HepG2 (cell line): ENCODE results near the gene FKBP10. TPM values are rescaled to one million over a fixed set of nuclear protein-coding genes. Genes with fewer than 3 reads are reported as not detected.

Experiments used
- ATAC-seq: fragments of 200-7000 bp; cut with Tn5 transposase; 3 replicates; pipeline ENCODE4 v1.9.1; 2020; ENCODE audit warnings: mild to moderate bottlenecking, moderate library complexity
- BruUV-seq: library from RNA; stranded (reverse); fragments of 400-500 nt; replicated peaks from 2 replicates; lab custom pipeline; 2021; lab: Mats Ljungman, UMichigan
- CTCF ChIA-PET: fragments of 300-600 bp; formaldehyde crosslinking; extraction: SDS; loops from one replicate; lab custom pipeline; 2021; ENCODE audit warnings: low total read pairs, inconsistent platforms, low intra/inter-chr PET ratio; lab: Yijun Ruan, JAX
- POLR2A ChIA-PET: fragments of 350-600 bp; sonication (Branson Sonifier 250); formaldehyde crosslinking; loops from one replicate; lab custom pipeline; 2020; ENCODE audit warnings: antibody characterized with exemption, inconsistent platforms; lab: Yijun Ruan, JAX
- DNase-seq: peaks from one replicate; pipeline ENCODE4 v3.0.0-alpha.2; 2015; ENCODE audit warnings: low spot score
- FAIRE-seq: peaks from 3 replicates; lab custom pipeline; 2011; peaks lifted over from hg19 to GRCh38; lab: Jason Lieb, UNC
- H2AFZ ChIP-seq: one replicate; pipeline ENCODE4 v1.6.1; 2011; ENCODE audit warnings: low read length, inconsistent platforms
- H3K27ac ChIP-seq: fragments of 300-600 bp; 3 replicates; pipeline ENCODE4 v1.8.0; 2011; ENCODE audit warnings: mixed run types, mild to moderate bottlenecking, mixed read lengths, low read length, inconsistent platforms; ENCODE audit not compliant: insufficient read depth; ENCODE audit errors: extremely low read length
- H3K27me3 ChIP-seq, 2 experiments: fragments of 200-600 bp in 1 of 2; 2 replicates in 1 of 2; 3 replicates in 1 of 2; pipeline versions ENCODE4 v1.6.0 to v1.8.0; 2011; ENCODE audit warnings: low read length in 2 of 2, mild to moderate bottlenecking in 2 of 2, moderate library complexity in 2 of 2, inconsistent platforms in 1 of 2; ENCODE audit not compliant: insufficient read depth in 2 of 2, control insufficient read depth in 1 of 2
- H3K36me3 ChIP-seq, 2 experiments: fragments of 200-600 bp in 1 of 2; replicated peaks in 1 of 2; 2 replicates in 1 of 2; 3 replicates in 1 of 2; pipeline versions ENCODE4 v1.5.1 to v1.8.0; 2011; ENCODE audit warnings: low read length in 2 of 2, inconsistent platforms in 1 of 2; ENCODE audit not compliant: insufficient read depth in 2 of 2, control insufficient read depth in 1 of 2
- H3K4me1 ChIP-seq: 2 replicates; pipeline ENCODE4 v1.5.1; 2012; ENCODE audit warnings: low read length, inconsistent platforms; ENCODE audit not compliant: insufficient read depth
- H3K4me2 ChIP-seq: 2 replicates; pipeline ENCODE4 v1.6.0; 2011; ENCODE audit warnings: low read depth, low read length, inconsistent platforms
- H3K4me3 ChIP-seq, 3 experiments: fragments of 200-600 bp in 1 of 3; sonication (generic), shearing (Covaris generic) in 1 of 3; replicated peaks in 1 of 3; 2 replicates each; pipeline ENCODE4 v1.5.1; 2011 to 2016; ENCODE audit warnings: low read length in 3 of 3, inconsistent platforms in 2 of 3, low read depth in 2 of 3, mild to moderate bottlenecking in 2 of 3, control low read depth in 1 of 3, mixed read lengths in 1 of 3; ENCODE audit not compliant: insufficient read depth in 1 of 3
- H3K79me2 ChIP-seq: one replicate; pipeline ENCODE4 v1.6.1; 2011; ENCODE audit warnings: low read length, inconsistent platforms; ENCODE audit not compliant: insufficient read depth
- H3K9ac ChIP-seq: 2 replicates; pipeline ENCODE4 v1.6.0; 2011; ENCODE audit warnings: mild to moderate bottlenecking, low read depth, low read length, inconsistent platforms; ENCODE audit not compliant: insufficient read depth
- H3K9me3 ChIP-seq: 2 replicates; pipeline ENCODE4 v1.5.1; 2012; ENCODE audit warnings: mild to moderate bottlenecking, low read length
- H4K20me1 ChIP-seq: 2 replicates; pipeline ENCODE4 v1.6.0; 2011; ENCODE audit warnings: inconsistent platforms, mild to moderate bottlenecking, low read length, moderate library complexity; ENCODE audit not compliant: insufficient read depth
- EEA1 ChIP-seq: sonication (generic); formaldehyde crosslinking; IDR thresholded peaks from 2 replicates; pipeline ENCODE4 v1.5.1; 2020; ENCODE audit warnings: mild to moderate bottlenecking, missing genetic modification reagents, borderline replicate concordance
- HNF4A ChIP-seq: sonication (generic); formaldehyde crosslinking; IDR thresholded peaks from 2 replicates; pipeline ENCODE4 v1.4.0; 2020; ENCODE audit warnings: missing genetic modification reagents
- MAFK ChIP-seq, 2 experiments: IDR thresholded peaks in 1 of 2; conservative IDR thresholded peaks in 1 of 2; 2 replicates each; pipeline ENCODE4 v1.6.1; 2011; ENCODE audit warnings: improper control_type of control experiment in 2 of 2, low read length in 2 of 2
- MEF2D ChIP-seq: sonication (generic); formaldehyde crosslinking; IDR thresholded peaks from 2 replicates; pipeline ENCODE4 v1.5.1; 2020; ENCODE audit warnings: mild to moderate bottlenecking, missing genetic modification reagents
- RBM39 ChIP-seq: fragments of 200-400 bp; formaldehyde crosslinking; IDR thresholded peaks from one replicate; pipeline ENCODE4 v1.6.1; 2018; ENCODE audit warnings: antibody characterized with exemption, mild to moderate bottlenecking, low read depth, low read length; ENCODE audit not compliant: poor library complexity, severe bottlenecking
- SOX13 ChIP-seq, 3 experiments: fragments of 450-650 bp in 1 of 3; sonication (generic) in 1 of 3; formaldehyde crosslinking in 1 of 3; IDR thresholded peaks in 2 of 3; conservative IDR thresholded peaks in 1 of 3; 2 replicates each; pipeline versions ENCODE4 v1.5.0 to v1.6.1; 2016 to 2020; ENCODE audit warnings: antibody characterized with exemption in 1 of 3, mild to moderate bottlenecking in 1 of 3, missing compliant biosample characterization in 1 of 3, missing genetic modification reagents in 1 of 3, moderate library complexity in 1 of 3
- SRF ChIP-seq: IDR thresholded peaks from 2 replicates; pipeline ENCODE4 v1.6.1; 2011; ENCODE audit warnings: mild to moderate bottlenecking, low read depth, low read length, moderate library complexity
- SRSF4 ChIP-seq: fragments of 200-400 bp; formaldehyde crosslinking; IDR thresholded peaks from one replicate; pipeline ENCODE4 v1.6.1; 2018; ENCODE audit warnings: mild to moderate bottlenecking, low read depth, low read length, moderate library complexity; ENCODE audit not compliant: poor library complexity, severe bottlenecking
- U2AF2 ChIP-seq: fragments of 200-400 bp; formaldehyde crosslinking; IDR thresholded peaks from 2 replicates; pipeline ENCODE4 v1.6.1; 2017; ENCODE audit warnings: low read depth, mild to moderate bottlenecking, low read length
- ZFP41 ChIP-seq: sonication (generic); formaldehyde crosslinking; IDR thresholded peaks from 2 replicates; pipeline ENCODE4 v1.4.0; 2020; ENCODE audit warnings: mild to moderate bottlenecking, missing genetic modification reagents, borderline replicate concordance
- WGBS: methylation state at CpG from one replicate; pipeline ENCODE4 v1.1.6; 2017; ENCODE audit warnings: low lambda C conversion rate; 5-methylcytosine and 5-hydroxymethylcytosine counted together
- in situ Hi-C: cut with HindIII; loops from 2 replicates; pipeline ENCODE4 v1.10.0; 2017; ENCODE audit warnings: low pct_unique_long_range_greater_than_20kb; ENCODE audit not compliant: extremely low pct_ligation_motif_present
- intact Hi-C: fragments of 100-400 bp; cut with micrococcal nuclease; formaldehyde crosslinking; loops from one replicate; pipeline ENCODE4 v1.10.0; 2022; ENCODE audit not compliant: unreplicated experiment
- polyA plus RNA-seq, 8 experiments: library from polyadenylated mRNA; depleted of rRNA in 3 of 8; stranded (reverse) in 7 of 8; unstranded in 1 of 8; fragments of >200 nt; fragmentation: Illumina TruSeq in 4 of 8; extraction: Trizol in 4 of 8; gene quantifications; 2 replicates each; pipeline versions ENCODE4 v1.2.1 to v1.2.3, GENCODE V29; 2011 to 2016; ENCODE audit warnings: low read depth in 4 of 8, missing spikeins in 1 of 8, mixed read lengths in 1 of 8; ENCODE audit not compliant: insufficient read depth in 1 of 8
- total RNA-seq, 5 experiments: library from RNA; depleted of rRNA; stranded (reverse); fragments of >200 nt; fragmentation: Illumina TruSeq; extraction: Trizol; gene quantifications; 2 replicates each; pipeline ENCODE4 v1.2.3, GENCODE V29; 2016; ENCODE audit warnings: low read depth in 1 of 5
- TF ChIP-seq, protein P1 (sequence below): sonication (generic); formaldehyde crosslinking; IDR thresholded peaks from 2 replicates; pipeline ENCODE4 v1.9.0; 2021; ENCODE audit warnings: mild to moderate bottlenecking, missing genetic modification reagents
- TF ChIP-seq, protein P2 (sequence below): sonication (generic); formaldehyde crosslinking; IDR thresholded peaks from 2 replicates; pipeline ENCODE4 v1.8.0; 2022; ENCODE audit warnings: missing genetic modification reagents, mild to moderate bottlenecking, inconsistent platforms, borderline replicate concordance

FKBP10 gene
- total and polyA plus RNA-seq, 2 of the 13 experiments (the other 11 are each of a cell fraction or from before 2014, with no cell fraction given): 149 to 573 TPM

DNA sequence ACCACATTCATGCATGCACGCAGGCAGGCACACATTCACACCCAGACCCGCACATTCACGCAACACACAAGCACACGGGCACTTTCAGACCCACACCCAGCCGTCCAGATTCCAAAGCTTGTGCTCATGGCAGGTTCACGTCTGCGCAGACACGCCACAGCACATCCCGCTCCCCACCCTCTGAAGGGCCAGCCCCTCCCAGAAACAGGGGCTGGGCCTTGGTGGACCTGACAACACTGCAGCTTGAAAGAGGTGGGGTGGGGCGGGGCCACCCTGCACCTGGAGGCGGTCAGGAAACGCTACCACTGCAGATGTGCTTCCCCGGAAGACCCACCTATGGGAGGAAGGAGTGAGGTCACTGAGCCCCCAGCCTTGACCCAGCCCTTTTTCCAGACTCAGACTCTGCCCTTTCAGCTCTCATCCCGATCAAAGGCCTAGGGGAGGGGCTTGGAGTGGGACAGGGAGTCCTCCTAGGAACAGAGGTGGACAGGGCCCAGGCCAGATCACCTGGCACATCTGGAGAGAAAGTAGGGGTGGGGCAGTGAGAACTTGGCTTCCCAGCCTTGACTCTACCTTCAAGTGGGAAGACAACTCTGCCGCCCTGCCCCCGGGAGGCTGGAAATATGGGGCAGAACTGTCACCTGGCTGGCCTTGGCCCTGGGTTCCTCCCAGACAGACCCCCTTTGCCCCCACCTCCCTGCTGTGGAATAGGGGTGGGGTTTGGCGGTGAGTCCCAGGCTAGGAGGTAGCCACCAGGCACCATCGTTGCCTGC is 12.0 kb upstream of the FKBP10 start:
- POLR2A ChIA-PET: interaction anchor here (0.6 to 7.9 kb wide), 17 partner anchors 8 to 159 kb away, joined by 3 to 86 read pairs (median 5); partner anchors contain the start of genes EIF1, FKBP10, JUP and ODAD4
- no peaks in the 10 kb centered on the region for H3K79me2 ChIP-seq
- peak overlapping the region; percentile 79 for H3K4me2 ChIP-seq
- no peak overlapping the region for H3K27ac ChIP-seq
- H3K9ac ChIP-seq: 0 out of 2 replicates have a peak overlapping the region, but pooled peaks have one; percentile 16
- H3K27me3 ChIP-seq: no peaks in the 10 kb centered on the region
- H3K9me3 ChIP-seq: no peaks in the 10 kb centered on the region
- FAIRE-seq (peak; percentile 83), DNase-seq (peak; percentile 86), ATAC-seq (peak; percentile 75)
- BruUV-seq: no TSS peak
- peaks cover 0 to 6% of the 10 kb centered on the region in 2 experiments; a peak in 1 of 5 replicates for H3K36me3 ChIP-seq
- H3K4me1 ChIP-seq: peaks cover 38% of the 10 kb centered on the region
- peak overlapping the region; percentile 5 to 63 (median 17); a peak in 5 of 6 replicates for H3K4me3 ChIP-seq
- no peak overlapping the region for H2AFZ ChIP-seq
- in situ Hi-C loops (loop anchor here (5.0 kb wide), 1 partner anchor 63 kb away; no protein-coding TSS in a partner anchor), intact Hi-C loops (loop anchor here (1.0 kb wide), 2 partner anchors 23 to 62 kb away; no protein-coding TSS in a partner anchor)
- CTCF ChIA-PET: interaction anchor here (1.4 to 3.8 kb wide), 3 partner anchors 14 to 62 kb away, joined by 4 to 97 read pairs (median 5); partner anchors contain the start of gene JUP
- no peaks in the 10 kb centered on the region for H4K20me1 ChIP-seq
- WGBS: 5% methylated on average over 11 of the region's 18 CpGs
- TF ChIP-seq, protein P1, sequence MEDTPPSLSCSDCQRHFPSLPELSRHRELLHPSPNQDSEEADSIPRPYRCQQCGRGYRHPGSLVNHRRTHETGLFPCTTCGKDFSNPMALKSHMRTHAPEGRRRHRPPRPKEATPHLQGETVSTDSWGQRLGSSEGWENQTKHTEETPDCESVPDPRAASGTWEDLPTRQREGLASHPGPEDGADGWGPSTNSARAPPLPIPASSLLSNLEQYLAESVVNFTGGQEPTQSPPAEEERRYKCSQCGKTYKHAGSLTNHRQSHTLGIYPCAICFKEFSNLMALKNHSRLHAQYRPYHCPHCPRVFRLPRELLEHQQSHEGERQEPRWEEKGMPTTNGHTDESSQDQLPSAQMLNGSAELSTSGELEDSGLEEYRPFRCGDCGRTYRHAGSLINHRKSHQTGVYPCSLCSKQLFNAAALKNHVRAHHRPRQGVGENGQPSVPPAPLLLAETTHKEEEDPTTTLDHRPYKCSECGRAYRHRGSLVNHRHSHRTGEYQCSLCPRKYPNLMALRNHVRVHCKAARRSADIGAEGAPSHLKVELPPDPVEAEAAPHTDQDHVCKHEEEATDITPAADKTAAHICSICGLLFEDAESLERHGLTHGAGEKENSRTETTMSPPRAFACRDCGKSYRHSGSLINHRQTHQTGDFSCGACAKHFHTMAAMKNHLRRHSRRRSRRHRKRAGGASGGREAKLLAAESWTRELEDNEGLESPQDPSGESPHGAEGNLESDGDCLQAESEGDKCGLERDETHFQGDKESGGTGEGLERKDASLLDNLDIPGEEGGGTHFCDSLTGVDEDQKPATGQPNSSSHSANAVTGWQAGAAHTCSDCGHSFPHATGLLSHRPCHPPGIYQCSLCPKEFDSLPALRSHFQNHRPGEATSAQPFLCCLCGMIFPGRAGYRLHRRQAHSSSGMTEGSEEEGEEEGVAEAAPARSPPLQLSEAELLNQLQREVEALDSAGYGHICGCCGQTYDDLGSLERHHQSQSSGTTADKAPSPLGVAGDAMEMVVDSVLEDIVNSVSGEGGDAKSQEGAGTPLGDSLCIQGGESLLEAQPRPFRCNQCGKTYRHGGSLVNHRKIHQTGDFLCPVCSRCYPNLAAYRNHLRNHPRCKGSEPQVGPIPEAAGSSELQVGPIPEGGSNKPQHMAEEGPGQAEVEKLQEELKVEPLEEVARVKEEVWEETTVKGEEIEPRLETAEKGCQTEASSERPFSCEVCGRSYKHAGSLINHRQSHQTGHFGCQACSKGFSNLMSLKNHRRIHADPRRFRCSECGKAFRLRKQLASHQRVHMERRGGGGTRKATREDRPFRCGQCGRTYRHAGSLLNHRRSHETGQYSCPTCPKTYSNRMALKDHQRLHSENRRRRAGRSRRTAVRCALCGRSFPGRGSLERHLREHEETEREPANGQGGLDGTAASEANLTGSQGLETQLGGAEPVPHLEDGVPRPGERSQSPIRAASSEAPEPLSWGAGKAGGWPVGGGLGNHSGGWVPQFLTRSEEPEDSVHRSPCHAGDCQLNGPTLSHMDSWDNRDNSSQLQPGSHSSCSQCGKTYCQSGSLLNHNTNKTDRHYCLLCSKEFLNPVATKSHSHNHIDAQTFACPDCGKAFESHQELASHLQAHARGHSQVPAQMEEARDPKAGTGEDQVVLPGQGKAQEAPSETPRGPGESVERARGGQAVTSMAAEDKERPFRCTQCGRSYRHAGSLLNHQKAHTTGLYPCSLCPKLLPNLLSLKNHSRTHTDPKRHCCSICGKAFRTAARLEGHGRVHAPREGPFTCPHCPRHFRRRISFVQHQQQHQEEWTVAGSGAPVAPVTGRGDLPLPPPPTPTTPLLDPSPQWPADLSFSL (CRISPR knock-in tag): peak; percentile 66; the same call in 1 of the 2 replicates
- peak; percentile 83 for TF ChIP-seq HNF4A (CRISPR knock-in tag)
- TF ChIP-seq ZFP41 (CRISPR knock-in tag): no peak
- 0 out of 2 replicates have a peak, but pooled peaks have one; percentile 41 for TF ChIP-seq U2AF2
- TF ChIP-seq, protein P2, sequence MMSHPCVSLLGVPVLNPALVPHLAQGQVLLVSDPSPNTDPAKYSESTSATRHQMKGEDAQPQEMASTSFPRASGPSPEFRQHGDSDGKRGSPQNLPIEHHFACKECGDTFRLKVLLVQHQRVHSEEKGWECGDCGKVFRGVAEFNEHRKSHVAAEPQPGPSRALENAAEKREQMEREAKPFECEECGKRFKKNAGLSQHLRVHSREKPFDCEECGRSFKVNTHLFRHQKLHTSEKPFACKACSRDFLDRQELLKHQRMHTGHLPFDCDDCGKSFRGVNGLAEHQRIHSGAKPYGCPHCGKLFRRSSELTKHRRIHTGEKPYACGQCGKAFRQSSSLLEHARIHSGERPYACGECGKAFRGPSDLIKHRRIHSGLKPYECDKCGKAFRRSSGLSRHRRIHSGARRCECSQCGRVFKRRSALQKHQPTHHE (CRISPR knock-in tag): no peak
- no peak for TF ChIP-seq MAFK (conservative IDR thresholded peaks at IDR 0.05 in 1 of 2, IDR thresholded peaks at IDR 0.05 in 1 of 2; ENCODE audit: low read length in 2 of 2)
- TF ChIP-seq SOX13 (IDR thresholded peaks at IDR 0.05): no peak
- no peak for TF ChIP-seq SOX13 (CRISPR knock-in tag; conservative IDR thresholded peaks at IDR 0.05 in 1 of 2, IDR thresholded peaks at IDR 0.05 in 1 of 2)
- TF ChIP-seq SRSF4: no peak
- TF ChIP-seq SRF: 0 out of 2 replicates have a peak, but pooled peaks have one; percentile 28
- TF ChIP-seq RBM39: peak; percentile 5
- TF ChIP-seq EEA1 (CRISPR knock-in tag): no peak
- TF ChIP-seq MEF2D (CRISPR knock-in tag): peak; percentile 72; the same call in 1 of the 2 replicates
